SU-DHL-6 (cell line): ENCODE data around the gene CHCHD1.

Experiments used
- H2AFZ ChIP-seq: fragments of 200-600 bp; sonication (generic); 2 replicates; pipeline ENCODE4 v1.6.1; 2014; ENCODE audit warnings: low read depth, mild to moderate bottlenecking, moderate library complexity, mixed read lengths, antibody characterized with exemption, low read length; ENCODE audit not compliant: severe bottlenecking
- H3F3A ChIP-seq: fragments of 200-600 bp; shearing (Covaris generic); 2 replicates; pipeline ENCODE4 v1.6.0; 2016; ENCODE audit warnings: antibody characterized with exemption, mild to moderate bottlenecking; ENCODE audit not compliant: insufficient read depth
- H3K27ac ChIP-seq: fragments of 200-600 bp; sonication (generic); 2 replicates; pipeline ENCODE4 v1.5.1; 2016; ENCODE audit warnings: low read depth, mild to moderate bottlenecking, low read length, moderate library complexity, mixed read lengths
- H3K27me3 ChIP-seq: fragments of 200-600 bp; sonication (generic), shearing (Covaris generic); 2 replicates; pipeline ENCODE4 v1.6.0; 2014; ENCODE audit warnings: mild to moderate bottlenecking, low read length
- H3K36me3 ChIP-seq: fragments of 200-600 bp; sonication (generic); 2 replicates; pipeline ENCODE4 v1.6.1; 2014; ENCODE audit warnings: mild to moderate bottlenecking, low read length, mixed read lengths
- H3K4me2 ChIP-seq: fragments of 300-600, 200-600 bp; shearing (Covaris generic), sonication (generic); 2 replicates; pipeline ENCODE4 v1.6.0; 2014; ENCODE audit warnings: low read length, low read depth, mild to moderate bottlenecking; ENCODE audit not compliant: poor library complexity, severe bottlenecking
- H3K4me3 ChIP-seq: fragments of 200-600 bp; sonication (generic); 2 replicates; pipeline ENCODE4 v1.5.1; 2014; ENCODE audit warnings: antibody characterized with exemption, low read length, mild to moderate bottlenecking, mixed read lengths; ENCODE audit not compliant: insufficient read depth, poor library complexity, severe bottlenecking
- H3K79me2 ChIP-seq: fragments of 200-600 bp; sonication (generic); 2 replicates; pipeline ENCODE4 v1.6.1; 2014; ENCODE audit warnings: mild to moderate bottlenecking, low read length, moderate library complexity; ENCODE audit not compliant: insufficient read depth
- H3K9ac ChIP-seq: fragments of 200-600 bp; sonication (generic); 2 replicates; pipeline ENCODE4 v1.7.0; 2014; ENCODE audit warnings: mild to moderate bottlenecking, low read length
- H3K9me2 ChIP-seq: fragments of 200-600 bp; sonication (generic); replicated peaks from 2 replicates; pipeline ENCODE4 v1.6.1; 2014; ENCODE audit warnings: low read length; ENCODE audit not compliant: insufficient read depth
- H3K9me3 ChIP-seq: fragments of 200-600 bp; sonication (generic); 2 replicates; pipeline ENCODE4 v1.6.1; 2014; ENCODE audit warnings: low read length, mixed read lengths; ENCODE audit not compliant: insufficient read depth
- H4K20me1 ChIP-seq: fragments of 200-600 bp; sonication (generic); 2 replicates; pipeline ENCODE4 v1.6.1; 2014; ENCODE audit warnings: low read depth, mild to moderate bottlenecking, antibody characterized with exemption, low read length, moderate library complexity, mixed read lengths
- EZH2phosphoT487 ChIP-seq: fragments of 200-600 bp; sonication (generic), shearing (Covaris generic); conservative IDR thresholded peaks from 2 replicates; pipeline ENCODE4 v1.6.1; 2018; ENCODE audit warnings: mild to moderate bottlenecking, antibody characterized with exemption, low read length, moderate library complexity, mixed read lengths
- TF ChIP-seq, protein P1 (sequence below): fragments of 200-600 bp; sonication (generic); IDR thresholded peaks from one replicate; pipeline ENCODE4 v1.5.1; 2017; ENCODE audit warnings: antibody characterized with exemption, mild to moderate bottlenecking, low read length, moderate library complexity; ENCODE audit not compliant: insufficient read depth, poor library complexity, severe bottlenecking

CHCHD1 gene

DNA sequence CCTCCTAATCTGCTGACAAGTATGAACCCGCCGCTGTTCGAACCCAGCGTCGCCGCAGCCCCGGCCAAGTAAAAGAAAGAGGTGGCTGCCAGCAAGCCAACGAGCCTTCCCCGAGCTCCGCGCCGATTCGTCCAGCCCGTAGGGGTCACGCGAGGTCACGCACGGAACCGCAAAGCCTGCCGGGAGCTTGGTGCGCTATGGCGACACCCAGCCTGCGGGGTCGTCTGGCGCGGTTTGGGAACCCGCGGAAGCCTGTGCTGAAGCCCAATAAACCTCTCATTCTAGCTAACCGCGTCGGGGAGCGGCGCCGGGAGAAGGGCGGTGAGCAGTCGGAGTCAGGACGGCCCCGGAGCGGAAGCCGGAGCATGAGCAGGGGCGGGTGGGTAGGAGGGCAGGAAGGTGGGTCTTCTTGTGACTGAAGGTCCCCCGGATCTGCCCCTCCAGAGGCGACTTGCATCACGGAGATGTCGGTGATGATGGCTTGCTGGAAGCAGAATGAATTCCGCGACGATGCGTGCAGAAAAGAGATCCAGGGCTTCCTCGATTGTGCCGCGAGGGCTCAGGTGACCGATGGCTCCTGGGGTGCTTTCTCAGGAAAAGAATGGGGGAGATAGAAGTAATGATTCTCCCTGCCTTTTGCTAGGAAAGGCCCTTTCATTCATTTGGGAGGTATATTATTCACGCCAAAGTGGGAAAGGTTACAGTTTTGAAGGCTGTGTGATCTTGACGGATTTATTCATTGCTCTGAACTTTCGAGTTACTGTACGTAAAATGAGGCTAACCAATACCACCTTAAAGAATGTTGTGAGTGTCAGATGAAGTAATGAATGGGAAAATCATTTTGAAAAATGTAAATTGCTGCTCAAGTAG lies at the start of gene CHCHD1:
TSS of gene CHCHD1 (plus strand) at position 170 of the 870 bp plus-strand sequence. CDS start at position 198, 28 bp downstream.
- Histone ChIP-seq H3K4me2 (peak within 1 kb of the TSS; percentile 61), H3K9ac (peak within 1 kb of the TSS; percentile 87), H4K20me1 (no peaks in the 10 kb centered on the region), H3K9me2 (no peaks in the 10 kb centered on the region), H3K79me2 (peaks cover 63% of the 10 kb centered on the region), H3K27me3 (no peaks in the 10 kb centered on the region), H3K36me3 (peaks cover 2% of the 10 kb centered on the region; the same call in 1 of the 2 replicates), H3K9me3 (no peaks in the 10 kb centered on the region), H2AFZ (peak within 1 kb of the TSS; percentile 44), H3F3A (peaks cover 30% of the 10 kb centered on the region), H3K4me3 (peak within 1 kb of the TSS; percentile 74), H3K27ac (peak within 1 kb of the TSS; percentile 70)
- TF ChIP-seq EZH2phosphoT487, result no peak
- TF ChIP-seq, protein P1, sequence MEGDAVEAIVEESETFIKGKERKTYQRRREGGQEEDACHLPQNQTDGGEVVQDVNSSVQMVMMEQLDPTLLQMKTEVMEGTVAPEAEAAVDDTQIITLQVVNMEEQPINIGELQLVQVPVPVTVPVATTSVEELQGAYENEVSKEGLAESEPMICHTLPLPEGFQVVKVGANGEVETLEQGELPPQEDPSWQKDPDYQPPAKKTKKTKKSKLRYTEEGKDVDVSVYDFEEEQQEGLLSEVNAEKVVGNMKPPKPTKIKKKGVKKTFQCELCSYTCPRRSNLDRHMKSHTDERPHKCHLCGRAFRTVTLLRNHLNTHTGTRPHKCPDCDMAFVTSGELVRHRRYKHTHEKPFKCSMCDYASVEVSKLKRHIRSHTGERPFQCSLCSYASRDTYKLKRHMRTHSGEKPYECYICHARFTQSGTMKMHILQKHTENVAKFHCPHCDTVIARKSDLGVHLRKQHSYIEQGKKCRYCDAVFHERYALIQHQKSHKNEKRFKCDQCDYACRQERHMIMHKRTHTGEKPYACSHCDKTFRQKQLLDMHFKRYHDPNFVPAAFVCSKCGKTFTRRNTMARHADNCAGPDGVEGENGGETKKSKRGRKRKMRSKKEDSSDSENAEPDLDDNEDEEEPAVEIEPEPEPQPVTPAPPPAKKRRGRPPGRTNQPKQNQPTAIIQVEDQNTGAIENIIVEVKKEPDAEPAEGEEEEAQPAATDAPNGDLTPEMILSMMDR, result no peak

DNA sequence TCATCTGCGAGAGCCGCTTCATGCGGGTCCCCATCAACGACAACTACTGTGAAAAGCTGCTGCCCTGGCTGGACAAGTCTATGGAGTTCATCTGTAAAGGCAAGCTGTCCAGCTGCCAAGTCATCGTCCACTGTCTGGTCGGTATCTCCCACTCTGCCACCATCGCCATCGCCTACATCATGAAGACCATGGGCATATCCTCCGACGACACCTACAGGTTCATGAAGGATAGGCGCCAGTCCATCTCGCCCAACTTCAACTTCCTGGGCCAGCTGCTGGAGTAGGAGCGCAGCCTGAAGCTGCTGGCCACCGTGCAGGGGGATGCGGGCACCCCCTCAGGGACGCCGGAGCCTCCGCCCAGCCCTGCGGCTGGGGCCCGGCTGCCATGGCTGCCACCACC lies 49.4 kb upstream of the CHCHD1 start:
- Histone ChIP-seq H3K9ac (no peak overlapping the region), H3K27me3 (no peaks in the 10 kb centered on the region), H3K79me2 (peaks cover 24% of the 10 kb centered on the region)

DNA sequence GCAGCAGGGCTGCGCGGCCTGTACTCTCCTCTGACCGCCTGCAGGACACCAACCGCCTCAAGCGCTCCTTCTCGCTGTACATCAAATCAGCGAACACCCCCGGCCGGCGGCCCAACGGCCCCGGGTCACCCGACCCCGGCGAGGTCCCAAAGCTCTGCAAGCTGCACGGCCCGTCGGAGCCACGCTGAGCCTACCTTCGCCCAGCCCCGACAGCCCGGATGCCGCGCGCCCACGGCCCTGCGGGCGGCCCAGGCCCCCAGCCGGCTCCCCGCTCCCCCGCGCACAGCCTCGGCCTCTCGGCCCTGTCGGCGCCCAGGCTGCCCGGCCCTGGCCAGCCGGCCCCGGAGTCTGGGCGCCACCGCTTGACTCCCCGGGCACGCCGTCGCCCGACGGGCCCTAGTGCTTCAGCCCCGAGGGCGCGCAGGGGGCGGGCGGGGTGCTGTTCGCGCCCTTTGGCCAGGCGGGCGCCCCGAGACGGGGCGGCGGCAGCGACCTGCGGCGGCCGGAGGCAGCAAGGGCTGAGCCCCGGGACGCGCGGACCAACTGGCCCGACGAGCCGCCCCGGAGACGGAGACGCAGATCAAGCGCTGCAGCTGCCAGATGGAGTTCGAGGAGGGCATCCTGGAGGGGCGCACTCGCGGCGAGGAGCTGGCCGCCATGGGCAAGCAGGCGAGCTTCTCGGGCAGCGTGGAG lies 48.8 kb upstream of the CHCHD1 start:
- H3K79me2 ChIP-seq, result peaks cover 24% of the 10 kb centered on the region
- no peaks in the 10 kb centered on the region for H3K9me3 ChIP-seq
- H2AFZ ChIP-seq, result no peak overlapping the region
- peaks cover 4% of the 10 kb centered on the region; the same call in 1 of the 2 replicates for H3F3A ChIP-seq
- no peaks in the 10 kb centered on the region for H4K20me1 ChIP-seq
- no peak overlapping the region for H3K4me3 ChIP-seq
- no peaks in the 10 kb centered on the region for H3K27me3 ChIP-seq
- H3K4me2 ChIP-seq, result no peak overlapping the region
- no peaks in the 10 kb centered on the region for H3K36me3 ChIP-seq
- no peak overlapping the region for H3K9ac ChIP-seq
- TF ChIP-seq, protein P1, result no peak
- no peak for TF ChIP-seq EZH2phosphoT487
- no peaks in the 10 kb centered on the region for H3K9me2 ChIP-seq
- no peak overlapping the region for H3K27ac ChIP-seq

More for the DNA sequence above, 49.4 kb upstream of the CHCHD1 start:
- TF ChIP-seq, protein P1, result no peak
- H3K4me2 ChIP-seq, result no peak overlapping the region
- H4K20me1 ChIP-seq, result no peaks in the 10 kb centered on the region
- H3F3A ChIP-seq, result peaks cover 4% of the 10 kb centered on the region; the same call in 1 of the 2 replicates
- no peaks in the 10 kb centered on the region for H3K36me3 ChIP-seq
- H3K4me3 ChIP-seq, result no peak overlapping the region
- no peaks in the 10 kb centered on the region for H3K9me2 ChIP-seq
- no peak overlapping the region for H2AFZ ChIP-seq
- no peaks in the 10 kb centered on the region for H3K9me3 ChIP-seq
- no peak overlapping the region for H3K27ac ChIP-seq
